ENCODE measurements around the gene AMIGO3.

AMIGO3 gene

DNA sequence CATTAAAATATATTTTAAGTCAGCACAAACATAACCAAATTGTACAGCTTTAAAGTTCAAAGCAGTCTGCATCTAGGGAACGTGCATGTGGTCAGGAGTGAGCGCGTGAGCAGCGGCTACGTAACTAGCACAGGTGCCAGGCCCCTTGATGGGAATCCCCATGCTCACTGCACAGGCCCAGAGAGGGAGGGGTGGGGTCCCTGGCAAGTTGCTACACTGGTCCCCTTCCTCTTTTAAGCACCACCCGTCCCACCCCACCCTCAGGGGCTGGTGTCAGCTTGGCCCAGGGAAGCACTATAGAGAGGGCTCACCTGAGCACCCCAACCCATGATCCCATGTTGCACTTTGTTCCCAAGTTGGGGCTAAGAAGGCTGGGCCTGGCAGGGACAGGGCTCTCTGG is 5.1 kb upstream of the AMIGO3 start:
- no peak for ATAC-seq
- no peak for DNase-seq

DNA sequence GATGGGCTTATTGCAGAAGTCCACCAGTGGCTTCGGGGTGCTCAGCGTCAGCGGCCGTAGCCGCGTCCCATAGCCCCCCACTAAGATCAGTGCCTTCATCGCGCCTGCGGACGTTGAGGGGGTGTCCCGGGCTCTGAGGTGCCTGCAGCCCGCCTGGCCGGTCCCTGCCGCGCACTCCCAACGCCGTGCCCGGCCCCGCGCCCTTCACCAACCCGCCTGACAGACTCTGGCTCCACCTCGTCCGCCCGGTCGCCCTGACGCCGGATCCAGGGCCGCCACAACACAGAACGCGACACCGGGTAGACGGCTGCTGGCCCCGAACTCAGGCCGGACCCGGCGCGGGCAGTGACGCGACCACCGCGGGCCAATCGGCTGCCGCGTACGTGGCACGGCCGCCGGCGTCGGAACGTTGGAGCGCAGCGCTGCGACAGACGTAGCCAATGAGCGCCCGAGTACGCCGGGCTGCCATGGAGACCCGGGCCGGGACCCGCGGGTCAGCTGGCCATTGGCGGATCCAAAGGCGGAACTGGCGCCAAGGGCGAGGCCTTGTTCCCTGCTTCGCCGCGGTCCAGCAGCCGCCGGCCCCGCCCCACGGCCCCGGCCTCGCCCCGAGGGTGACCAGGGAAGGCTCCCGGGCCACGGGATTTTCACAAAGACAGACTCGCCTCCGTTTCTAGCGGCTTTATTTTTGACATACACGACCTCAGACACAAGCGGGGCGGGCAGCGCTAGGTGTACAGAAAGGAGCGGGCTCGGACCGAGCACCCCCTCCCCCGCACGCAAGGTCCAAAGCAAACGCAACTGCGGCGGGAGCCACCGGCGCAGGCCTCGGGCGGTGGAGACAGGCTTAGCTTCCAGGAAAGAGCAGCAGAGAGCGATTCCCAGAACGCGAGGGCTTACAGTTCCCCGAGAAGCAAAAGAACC is 4.4 kb upstream of the AMIGO3 start, which contains the start of gene GMPPB:
Gene GMPPB, minus strand, starts transcription at position 324 of the 924 bp plus-strand sequence. Its CDS starts 225 bp downstream, at position 99.
- peak; percentile 87 for ATAC-seq

DNA sequence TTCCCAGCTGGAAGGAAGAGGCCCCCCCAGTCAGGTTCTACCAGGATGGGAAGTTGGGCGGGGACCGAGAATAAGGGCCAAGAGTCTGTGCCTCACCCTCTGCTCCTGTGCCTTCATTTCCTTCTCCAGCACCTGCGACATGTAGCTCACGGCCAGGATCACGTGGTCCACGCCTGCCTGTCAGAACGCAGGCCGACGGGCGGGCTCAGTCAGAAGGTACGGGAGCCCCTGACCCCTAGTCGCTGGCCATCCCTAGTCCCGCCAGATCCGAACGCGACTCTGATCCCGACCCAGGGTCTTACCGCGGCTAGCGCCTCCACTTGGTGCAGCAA is 3.8 kb upstream of the AMIGO3 start:
- DNase-seq (peak; percentile 67), ATAC-seq (peak; percentile 4)

More for the DNA sequence above, 4.4 kb upstream of the AMIGO3 start, which contains the start of gene GMPPB:
- DNase-seq, result peak; percentile 96

DNA sequence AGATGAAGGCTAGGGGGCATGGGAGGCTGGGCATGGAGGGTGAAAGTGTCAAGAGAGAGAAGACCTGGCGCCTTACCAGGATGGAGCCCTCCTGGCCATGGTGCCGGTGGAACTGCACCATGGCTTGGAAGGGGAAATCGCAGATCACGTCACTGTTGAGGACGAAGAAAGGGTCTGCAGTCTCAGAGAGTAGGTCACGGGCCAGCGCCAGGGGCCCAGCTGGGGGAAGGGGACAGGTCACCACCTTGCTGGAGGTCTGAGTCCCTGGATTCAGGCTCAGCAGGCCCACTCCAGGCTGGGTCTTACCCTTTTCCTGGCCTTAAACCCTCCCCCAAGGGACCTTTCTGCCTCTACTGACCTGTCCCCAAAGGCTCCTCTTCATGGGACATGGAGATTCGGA is 3.4 kb upstream of the AMIGO3 start:
- no peak for DNase-seq
- no peak for ATAC-seq

DNA sequence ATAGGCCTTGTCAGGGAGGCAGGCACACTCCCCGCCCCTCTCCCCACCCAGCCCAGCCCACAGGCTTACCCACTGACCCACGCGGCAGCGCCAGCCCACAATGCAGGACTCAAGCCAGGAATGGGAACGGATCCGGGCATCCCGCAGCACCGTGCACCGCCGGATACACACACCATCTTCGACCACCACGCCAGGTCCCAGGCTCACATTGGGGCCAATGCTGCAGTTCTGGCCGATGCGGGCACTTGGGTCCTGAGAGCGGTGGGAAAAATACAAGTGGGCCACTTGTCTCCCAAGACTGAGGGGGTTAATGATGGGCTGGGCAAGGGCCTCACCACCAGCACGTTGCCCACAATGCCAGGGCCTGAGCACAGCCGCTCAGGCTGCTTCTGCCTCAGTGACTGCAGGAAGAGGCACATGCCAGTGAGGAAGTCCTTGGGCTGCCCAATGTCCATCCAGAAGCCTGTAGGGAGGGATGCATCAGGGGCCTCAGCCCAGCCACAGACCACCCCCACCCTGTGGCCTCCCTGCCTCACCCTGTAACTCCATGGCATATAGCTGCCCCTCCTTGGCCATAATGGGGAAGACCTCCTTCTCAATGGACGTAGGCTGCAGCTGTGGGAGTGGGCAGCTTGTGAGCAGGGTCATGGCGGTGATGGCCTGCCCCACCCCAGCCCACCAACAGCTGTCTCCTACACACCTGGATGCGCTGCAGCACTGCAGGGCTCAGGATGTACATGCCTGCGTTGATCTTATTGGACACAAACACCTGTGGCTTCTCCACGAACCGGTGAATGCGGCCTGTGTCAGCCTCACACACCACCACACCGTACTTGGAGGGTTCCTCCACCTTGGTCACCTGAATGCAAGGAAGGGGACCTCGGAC is 2.7 kb upstream of the AMIGO3 start:
- DNase-seq (no peak), ATAC-seq (no peak)

DNA sequence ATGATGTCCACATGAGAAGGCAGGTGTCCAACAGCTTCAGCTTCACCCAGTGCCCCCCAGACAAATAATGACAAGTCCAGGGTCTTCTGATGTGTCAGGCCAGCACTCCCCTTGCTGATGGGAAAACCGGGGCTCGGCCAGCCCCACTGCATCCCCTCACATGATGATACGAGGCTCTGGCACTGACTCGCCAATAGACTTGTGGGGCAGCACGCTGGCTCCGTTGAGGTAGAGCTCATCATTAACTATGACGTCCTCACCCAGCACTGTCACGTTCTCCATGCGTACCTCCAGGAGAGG is 2.1 kb upstream of the AMIGO3 start:
- no peak for ATAC-seq
- no peak for DNase-seq

DNA sequence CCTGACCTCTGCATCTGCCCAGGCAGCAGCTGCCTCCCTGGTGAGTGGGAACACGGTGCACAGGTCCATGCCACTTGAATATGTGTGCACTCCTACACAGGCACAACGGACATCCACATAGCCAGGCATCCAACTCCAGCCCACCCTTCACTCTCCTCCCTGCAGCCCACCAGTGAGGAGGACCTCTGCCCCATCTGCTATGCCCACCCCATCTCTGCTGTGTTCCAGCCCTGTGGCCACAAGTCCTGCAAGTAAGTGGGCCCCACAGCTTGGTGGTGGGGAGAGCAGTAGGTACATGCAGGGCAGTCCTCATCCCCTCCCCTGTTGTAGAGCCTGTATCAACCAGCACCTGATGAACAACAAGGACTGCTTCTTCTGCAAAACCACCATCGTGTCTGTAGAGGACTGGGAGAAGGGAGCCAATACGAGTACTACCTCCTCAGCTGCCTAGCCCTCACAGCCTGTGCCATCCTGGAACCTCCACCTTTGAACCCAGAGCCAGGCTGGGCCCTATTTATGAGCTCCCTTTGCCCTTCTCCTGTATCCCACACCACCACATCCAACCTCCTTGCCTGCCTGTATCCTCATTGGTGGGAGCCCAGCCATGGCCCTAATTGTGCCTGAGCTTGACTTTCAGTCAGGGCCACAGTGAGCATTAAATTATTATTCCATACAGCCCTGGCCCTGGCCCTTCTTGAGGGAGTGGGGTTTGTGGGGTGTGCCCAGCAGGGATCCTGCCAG is 1.5 kb upstream of the AMIGO3 start:
- DNase-seq, result no peak
- ATAC-seq, result no peak

DNA sequence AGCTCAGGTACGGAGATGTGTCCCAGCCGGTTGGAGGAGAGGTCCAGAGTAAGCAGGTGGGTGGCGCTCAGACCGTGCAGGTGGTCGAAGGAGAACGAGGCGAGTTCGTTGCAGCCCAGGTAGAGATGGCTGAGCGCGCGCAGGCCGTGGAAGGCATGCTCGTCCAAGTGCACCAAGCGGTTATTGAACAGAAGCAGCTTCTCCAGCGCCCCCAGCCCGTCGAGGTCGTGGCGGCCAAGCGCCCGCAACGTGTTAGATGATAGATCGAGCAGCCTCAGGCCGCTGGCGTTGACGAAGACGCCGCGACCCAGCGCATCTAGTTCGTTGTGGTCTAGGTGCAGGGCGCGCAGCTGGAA is 648 bp downstream of the AMIGO3 start:
- DNase-seq (no peak), ATAC-seq (no peak)

DNA sequence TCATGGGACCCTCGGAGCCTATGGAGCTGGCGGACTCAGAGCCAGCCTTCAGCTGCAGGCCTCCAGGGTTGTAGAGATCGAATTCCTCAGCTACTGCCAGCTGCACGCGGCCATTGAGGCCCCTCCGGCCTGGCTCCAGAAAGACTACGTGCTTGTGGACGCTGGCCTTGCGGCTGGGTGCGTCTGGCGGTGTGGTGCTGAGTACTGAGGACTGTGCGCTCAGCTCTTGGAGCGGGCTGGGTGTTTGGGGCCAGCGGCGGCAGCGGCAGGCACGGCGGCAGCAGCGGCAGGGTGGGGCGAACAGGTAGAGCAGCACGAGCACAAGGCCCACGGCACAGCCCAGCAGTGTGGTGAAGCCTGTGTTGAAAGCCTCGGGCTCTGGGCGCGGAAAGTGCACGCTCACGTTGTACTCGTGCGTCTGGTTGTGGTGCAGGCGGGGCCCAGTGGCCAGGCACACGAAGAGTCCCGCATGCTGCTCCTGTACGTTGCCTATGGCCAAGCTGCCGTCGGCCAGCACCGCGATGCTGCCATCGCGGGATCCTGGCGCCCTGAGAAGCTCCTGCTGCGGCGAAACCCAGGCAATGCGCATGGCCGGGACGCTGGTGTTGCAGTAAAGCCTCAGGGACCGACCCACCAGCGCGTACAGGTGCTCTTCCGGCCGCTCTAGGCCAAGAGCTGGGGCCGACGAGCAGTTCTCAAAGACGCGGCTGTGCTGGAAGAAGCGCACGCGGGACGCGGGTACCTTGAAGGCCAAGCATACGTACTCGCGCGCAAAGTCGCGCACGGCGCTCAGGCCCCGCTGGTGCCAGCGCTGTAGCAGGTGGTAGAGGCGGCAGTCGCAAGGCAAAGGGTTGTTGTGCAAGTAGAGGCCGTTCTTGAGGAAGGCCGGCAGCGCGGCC is 1.3 kb downstream of the AMIGO3 start:
- DNase-seq, result no peak
- no peak for ATAC-seq

DNA sequence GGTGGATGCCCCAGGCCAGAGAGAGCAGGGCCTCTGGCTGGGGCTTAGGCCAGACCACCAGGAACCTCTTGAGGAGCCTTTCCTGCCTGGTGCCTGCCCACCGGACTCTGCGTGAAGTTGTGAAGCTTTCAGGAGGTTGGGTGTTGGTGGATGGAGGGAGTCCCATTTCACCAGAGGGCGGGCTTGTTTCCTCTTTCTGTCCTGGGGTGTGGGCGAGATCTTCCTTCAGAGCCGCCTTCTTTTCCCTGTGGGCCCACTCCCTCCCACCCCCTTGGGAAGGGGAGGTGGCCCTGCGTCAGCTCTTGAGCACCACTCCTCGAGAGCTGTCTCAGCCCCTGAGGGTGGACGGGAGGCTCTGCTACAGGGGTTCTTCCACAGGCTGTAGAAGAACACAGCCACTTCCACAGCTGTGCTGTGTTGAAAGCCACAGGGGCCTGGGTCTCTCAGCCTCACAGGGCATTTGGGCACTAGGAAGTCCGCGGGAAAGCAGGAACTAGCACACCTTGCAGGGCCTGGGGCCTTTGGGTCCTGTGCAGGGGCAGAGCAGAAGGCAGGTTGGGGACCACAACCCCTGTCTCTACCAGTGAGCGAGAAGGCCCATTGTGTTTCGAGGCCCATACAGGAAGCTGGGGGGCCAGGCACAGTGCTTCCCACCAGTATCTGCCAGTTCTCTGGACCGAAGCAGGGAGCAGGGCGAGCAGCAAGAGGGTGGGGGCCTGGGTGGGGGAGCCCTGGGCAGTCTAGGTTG is 2.1 kb downstream of the AMIGO3 start:
- ATAC-seq, result no peak
- DNase-seq, result no peak

DNA sequence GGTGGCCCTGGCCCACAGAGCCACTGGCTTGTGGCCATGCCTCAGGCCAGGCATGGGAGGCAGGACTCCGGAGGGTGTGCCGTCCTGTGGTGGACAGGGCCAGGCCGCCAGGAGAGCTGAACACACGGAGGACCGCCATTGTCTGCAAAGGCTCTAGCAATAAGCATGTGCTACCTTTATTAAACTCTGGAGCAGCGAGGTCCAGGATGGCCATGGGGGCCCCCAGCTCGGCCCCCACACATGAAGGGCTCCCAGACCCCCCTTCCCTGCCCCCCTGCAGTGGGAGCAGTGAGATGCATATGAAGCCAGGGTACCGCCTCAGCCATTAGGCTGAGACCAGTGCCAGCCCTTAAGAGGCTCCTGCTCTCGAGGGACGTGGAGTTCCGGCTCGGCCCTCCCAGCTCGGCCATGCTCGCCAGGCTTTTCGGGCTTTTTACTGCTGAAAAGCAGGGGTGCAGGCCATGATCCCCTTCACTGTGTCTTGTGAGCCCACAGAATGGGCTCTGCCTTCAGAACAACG is 2.7 kb downstream of the AMIGO3 start:
- DNase-seq (no peak), ATAC-seq (no peak)

DNA sequence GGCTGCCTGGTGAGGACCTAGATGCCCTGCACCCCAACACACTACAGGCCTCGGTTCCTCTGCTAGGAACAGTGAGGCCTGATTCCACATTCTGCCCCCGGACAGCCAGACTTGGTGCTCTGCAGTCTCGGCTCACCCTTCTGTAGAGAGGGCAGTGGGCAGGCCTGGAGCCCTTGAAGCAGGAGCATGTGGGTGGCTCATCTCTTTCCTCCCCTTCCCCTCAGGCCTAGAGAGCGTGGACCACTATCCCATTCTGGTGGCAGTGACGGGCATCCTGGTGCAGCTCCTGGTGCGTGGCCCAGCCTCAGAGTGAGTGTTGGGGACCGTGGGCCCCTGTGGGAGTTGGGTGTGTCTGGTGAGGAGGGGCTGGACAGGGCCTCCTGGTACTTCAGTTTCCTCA is 3.3 kb downstream of the AMIGO3 start:
- ATAC-seq, result no peak
- DNase-seq, result no peak

DNA sequence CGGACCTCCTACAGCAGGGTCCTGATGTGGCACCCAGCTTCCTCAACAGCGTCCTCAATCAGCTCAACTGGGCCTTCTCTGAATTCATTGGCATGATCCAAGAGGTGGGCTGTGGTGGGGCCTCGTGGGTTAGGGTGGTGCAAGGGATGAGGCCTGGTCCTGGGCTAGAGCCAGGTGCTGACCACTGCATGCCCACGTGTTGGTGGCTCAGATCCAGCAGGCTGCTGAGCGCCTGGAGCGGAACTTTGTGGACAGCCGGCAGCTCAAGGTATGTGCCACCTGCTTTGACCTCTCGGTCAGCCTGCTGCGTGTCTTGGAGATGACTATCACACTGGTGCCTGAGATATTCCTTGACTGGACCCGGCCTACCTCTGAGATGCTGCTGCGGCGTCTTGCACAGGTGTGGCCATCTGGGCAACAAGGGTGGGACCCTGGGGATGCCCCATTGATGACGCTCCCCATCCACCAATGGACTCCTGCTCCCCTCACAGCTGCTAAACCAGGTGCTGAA is 3.8 kb downstream of the AMIGO3 start:
- ATAC-seq (no peak), DNase-seq (no peak)

DNA sequence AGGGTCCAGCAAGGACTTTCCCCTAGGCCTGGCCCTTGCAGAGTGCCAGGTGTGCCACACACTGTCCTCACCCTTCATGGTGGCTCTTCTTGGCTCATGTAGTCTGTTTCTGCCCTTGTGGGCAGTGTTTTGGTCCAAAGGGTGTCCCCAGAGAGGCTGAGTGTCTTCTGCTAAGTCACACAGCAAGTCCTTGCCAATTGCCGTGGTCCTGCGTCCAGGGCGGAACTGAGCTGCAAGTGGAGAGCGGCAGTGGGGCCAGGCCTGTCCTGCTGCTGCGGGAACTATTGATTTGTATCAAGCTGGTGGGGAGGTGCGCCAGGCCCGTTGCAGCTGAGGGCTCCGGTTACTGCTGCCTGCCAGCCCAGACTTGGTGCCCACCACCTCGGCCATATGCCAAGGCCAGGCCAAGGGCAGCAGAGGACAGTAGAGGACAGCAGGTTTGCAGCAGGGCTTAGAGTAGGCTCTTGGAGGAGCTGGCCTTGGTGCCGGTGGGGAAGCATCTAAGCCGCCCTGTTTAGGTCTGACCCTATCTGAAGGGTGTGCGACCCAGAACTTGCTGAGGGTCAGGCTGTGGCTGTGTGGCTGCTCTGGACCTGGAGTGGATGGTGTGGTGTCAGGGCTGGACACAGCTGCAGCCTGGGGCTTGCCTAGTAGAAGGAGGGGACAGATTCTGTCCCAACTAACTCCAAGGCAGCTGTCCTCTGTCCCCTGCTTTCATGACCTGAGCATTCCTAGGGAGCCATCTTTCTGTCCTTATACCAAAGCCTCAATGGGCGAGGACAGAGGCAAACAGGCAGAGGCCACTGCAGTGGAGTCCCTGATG is 4.5 kb downstream of the AMIGO3 start:
- no peak for ATAC-seq
- DNase-seq, result no peak

DNA sequence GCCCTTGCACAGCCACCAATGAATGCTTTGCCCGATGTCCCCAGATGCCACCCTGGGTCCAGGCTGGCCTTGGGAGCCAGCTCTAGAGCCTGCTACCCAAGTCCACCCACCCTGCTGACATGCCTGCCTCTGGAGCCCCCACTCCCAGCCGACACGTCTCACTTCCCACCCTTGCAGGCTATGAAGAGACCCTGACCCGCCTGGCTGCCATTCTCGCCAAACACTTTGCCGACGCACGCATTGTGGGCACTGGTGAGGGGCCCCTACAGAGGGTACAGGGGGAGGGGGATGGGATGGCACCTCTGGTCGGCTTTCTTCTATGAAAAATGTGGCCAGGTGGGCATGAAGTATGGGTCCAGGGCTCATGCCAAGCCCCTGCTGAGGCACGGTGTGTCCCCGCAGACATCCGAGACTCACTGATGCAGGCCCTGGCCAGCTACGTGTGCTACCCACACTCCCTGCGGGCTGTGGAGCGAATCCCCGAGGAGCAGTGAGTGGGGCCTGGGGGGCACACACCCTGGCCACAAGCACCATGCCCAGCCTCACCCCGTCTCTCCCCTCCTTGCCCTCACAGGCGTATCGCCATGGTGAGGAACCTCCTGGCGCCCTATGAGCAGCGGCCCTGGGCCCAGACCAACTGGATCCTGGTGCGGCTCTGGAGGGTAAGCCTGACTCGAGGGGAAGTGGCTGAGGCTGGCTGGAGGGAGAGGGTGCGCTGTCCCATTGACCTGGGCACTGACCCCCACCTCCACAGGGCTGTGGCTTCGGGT is 6.0 kb downstream of the AMIGO3 start:
- no peak for ATAC-seq
- no peak for DNase-seq

DNA sequence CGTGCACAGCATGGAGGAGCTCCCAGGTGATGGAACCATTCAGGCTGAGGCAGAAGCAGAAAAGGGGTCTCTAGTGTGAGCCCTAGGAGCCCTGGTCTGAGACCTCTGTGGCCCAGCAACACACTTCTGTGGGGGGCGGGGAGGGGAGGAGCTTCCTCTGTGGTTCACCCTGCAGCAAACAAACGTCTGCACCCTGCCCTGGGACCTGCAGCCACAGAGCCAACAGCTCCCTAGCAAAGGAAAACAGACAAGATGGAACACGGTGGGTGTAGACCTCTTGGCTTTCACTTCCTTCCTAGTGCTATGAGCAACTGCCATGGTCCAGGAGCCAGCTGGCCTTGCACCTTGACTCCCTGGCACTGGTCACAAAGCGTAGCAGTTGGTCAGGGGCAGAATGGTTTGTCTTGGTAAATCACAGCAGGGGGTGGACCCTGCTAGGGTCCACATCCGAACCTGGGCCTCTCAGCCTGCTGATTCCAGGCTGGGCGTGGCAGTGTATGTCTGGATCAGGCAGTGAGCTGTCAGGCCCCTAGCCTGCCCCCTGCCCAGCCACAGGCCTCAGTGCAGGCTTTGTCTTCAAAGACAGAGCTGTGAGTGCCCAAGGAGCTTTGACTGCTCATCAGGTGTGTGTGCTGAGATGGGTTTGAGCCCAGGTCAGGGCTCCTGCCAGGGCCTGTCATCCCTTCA is 6.7 kb downstream of the AMIGO3 start:
- ATAC-seq, result no peak
- no peak for DNase-seq

DNA sequence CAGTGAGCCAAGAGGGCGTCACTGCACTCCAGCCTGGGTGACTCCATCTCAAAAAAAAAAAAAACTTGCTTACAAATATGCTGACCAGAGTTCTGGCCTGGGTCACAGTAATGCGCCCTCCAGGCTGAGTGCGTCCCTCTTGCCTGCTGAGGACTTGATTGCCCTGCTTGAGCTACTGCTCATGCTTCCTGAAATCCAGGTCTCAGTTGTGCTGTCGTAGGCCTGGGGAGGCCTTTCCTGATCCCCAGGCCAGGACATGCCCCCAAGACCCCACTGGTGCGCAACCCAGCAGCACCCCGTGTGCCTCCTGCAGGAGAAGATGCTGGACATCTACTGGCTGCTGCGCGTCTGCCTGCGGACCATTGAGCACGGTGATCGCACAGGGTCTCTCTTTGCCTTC is 7.3 kb downstream of the AMIGO3 start:
- DNase-seq (no peak), ATAC-seq (no peak)

DNA sequence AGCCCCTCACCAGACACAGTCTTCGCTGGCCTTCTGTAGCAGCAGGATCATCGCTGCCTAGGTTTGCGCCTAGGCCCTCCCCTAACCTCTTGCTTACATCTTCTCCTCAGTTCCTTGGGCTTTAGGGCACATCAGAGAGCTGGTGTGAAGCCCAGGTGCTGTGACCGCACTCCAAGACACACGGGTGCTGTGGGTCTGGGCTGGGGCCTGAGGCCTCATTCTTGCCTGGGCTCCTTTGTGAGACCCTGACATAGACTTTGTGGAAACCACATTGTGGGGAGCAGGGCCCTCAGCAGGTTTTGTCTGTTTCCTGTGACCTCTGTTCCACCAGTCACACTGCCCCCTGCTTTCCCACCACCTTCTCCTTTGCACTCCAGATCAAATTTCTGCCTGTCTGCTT is 8.0 kb downstream of the AMIGO3 start:
- no peak for ATAC-seq
- no peak for DNase-seq

Data from stimulated activated naive CD8-positive, alpha-beta T cell treated with anti-CD3 and anti-CD28 coated beads, Interleukin-15, Interleukin-2, amounts not matched to agents 100 U/mL and 50 U/mL, for 24 hours (primary cell).